ENCODE data around the gene COL9A2. TPM values are rescaled to one million over a fixed set of nuclear protein-coding genes. Genes with fewer than 3 reads are reported as not detected.

COL9A2 gene
- total and polyA plus RNA-seq, 2 experiments from 2014 or later, result 3.4 to 5.9 TPM

DNA sequence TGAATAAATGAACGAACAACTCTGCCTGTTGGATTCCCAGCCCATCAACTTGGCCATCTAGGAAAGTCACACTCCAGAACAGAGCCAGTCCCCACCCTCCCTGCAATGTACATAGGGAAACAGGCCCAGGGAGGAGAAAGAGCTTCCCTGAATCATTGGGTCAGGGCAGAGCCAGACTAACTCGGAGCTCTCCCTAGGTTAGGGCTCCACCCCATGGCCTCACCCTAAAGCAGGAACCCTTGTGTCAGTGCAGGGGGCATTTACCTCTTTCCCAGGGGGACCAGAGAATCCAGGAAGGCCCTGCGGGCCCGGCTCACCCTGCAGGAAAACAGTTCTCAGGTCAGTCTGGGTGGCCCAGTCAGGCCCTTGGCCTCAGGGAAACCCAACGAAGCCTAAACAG is 11.6 kb downstream of the COL9A2 start:
- peak in 1 of 2 donors; percentile 16 for DNase-seq (ENCODE audit: low read depth in 1 of 2, low spot score in 1 of 2)
- TF ChIP-seq, protein P1, sequence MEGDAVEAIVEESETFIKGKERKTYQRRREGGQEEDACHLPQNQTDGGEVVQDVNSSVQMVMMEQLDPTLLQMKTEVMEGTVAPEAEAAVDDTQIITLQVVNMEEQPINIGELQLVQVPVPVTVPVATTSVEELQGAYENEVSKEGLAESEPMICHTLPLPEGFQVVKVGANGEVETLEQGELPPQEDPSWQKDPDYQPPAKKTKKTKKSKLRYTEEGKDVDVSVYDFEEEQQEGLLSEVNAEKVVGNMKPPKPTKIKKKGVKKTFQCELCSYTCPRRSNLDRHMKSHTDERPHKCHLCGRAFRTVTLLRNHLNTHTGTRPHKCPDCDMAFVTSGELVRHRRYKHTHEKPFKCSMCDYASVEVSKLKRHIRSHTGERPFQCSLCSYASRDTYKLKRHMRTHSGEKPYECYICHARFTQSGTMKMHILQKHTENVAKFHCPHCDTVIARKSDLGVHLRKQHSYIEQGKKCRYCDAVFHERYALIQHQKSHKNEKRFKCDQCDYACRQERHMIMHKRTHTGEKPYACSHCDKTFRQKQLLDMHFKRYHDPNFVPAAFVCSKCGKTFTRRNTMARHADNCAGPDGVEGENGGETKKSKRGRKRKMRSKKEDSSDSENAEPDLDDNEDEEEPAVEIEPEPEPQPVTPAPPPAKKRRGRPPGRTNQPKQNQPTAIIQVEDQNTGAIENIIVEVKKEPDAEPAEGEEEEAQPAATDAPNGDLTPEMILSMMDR (IDR thresholded peaks at IDR 0.05; ENCODE audit: low read depth, low read length), result no peak
- Histone ChIP-seq H3K36me3 (no peaks in the 10 kb centered on the region), H3K27me3 (no peaks in the 10 kb centered on the region), H3K27ac (no peak overlapping the region), H3K9me3 (ENCODE audit: low read depth) (no peaks in the 10 kb centered on the region), H3K4me1 (ENCODE audit: low read depth) (no peaks in the 10 kb centered on the region), H3K4me3 (no peak overlapping the region)

DNA sequence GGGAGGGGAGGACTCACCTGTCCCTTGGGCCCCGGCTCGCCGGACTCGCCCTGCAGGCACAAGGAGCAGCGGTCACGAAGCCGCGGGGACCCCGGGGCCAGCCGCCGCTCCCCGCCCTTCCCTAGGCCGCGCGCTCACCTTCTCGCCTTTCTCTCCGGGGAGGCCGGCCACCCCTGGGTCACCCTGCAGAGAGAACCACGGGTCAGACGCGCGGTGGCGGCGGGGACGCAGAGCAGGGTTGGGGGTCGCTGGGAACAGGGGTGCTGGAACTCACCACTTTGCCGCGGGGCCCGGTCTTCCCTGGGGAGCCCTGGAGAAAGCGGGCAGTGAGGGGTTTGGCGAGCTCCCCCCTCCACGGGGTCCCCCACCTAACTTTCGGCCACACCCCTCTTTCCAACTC is 13.3 kb downstream of the COL9A2 start:
- Histone ChIP-seq H3K27ac (no peak overlapping the region), H3K27me3 (no peaks in the 10 kb centered on the region), H3K4me3 (no peak overlapping the region), H3K36me3 (no peaks in the 10 kb centered on the region), H3K4me1 (ENCODE audit: low read depth) (no peaks in the 10 kb centered on the region), H3K9me3 (ENCODE audit: low read depth) (no peaks in the 10 kb centered on the region)
- TF ChIP-seq, protein P1 (IDR thresholded peaks at IDR 0.05; ENCODE audit: low read depth, low read length), result no peak
- no peak for DNase-seq (ENCODE audit: low read depth in 1 of 2, low spot score in 1 of 2)

DNA sequence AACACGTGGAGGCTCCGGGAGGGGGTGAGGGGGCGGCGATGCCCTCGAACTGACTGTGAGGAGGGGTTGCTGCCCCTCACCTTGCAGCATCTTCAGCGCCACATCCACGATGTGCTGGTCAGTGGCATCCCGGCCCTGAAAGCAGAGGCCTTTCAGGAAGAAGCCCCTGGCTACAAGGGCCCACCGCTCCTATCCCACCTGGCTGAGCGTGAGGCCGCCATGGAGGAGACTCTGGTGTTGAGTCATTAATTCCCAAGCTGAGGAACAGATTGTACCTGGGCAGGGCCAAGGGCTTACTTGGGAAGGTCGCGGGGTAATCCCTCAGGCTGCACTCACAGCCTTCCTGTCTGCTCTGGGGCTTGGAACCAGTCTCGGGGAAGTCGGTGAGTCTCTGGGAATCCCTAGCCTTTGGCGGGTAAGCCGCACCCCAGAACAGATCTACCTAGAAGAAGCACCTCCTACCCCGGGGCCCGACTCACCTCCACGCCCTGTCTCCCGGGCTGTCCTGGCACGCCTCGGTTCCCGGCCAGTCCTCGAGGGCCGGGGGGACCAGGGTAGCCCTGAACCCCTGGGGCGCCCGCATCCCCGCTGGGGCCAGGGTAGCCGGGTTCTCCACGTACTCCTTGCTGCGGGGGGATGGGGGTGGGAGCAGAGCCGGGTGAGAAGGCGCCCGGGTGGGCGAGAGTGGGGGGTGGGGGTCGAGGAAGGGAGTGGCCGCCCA is 13.9 kb downstream of the COL9A2 start:
- Histone ChIP-seq H3K27me3 (no peaks in the 10 kb centered on the region), H3K4me1 (ENCODE audit: low read depth) (no peaks in the 10 kb centered on the region), H3K9me3 (ENCODE audit: low read depth) (no peaks in the 10 kb centered on the region), H3K36me3 (no peaks in the 10 kb centered on the region), H3K4me3 (no peak overlapping the region), H3K27ac (no peak overlapping the region)
- TF ChIP-seq, protein P1 (IDR thresholded peaks at IDR 0.05; ENCODE audit: low read depth, low read length), result no peak
- no peak for DNase-seq (ENCODE audit: low read depth in 1 of 2, low spot score in 1 of 2)

DNA sequence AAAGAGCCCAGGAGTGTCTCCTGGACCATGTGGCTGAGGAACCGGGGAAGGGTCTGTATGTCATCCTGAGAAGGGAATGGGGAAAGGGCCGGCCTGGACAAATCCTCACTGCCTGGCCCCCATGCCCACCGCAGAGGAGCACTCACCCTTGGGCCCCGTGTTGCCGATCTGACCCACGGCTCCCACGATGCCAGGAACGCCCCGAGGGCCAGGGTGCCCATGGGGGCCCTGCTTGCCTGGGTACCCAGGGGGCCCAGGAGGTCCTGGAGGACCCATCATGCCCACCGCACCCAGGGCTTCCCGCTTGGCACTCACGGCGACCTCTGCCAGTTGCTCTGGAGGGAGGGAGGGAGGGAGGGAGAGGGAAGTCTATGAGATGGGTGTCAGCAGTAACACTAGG is 14.6 kb downstream of the COL9A2 start:
- Histone ChIP-seq H3K27ac (no peak overlapping the region), H3K36me3 (no peaks in the 10 kb centered on the region), H3K9me3 (ENCODE audit: low read depth) (no peaks in the 10 kb centered on the region), H3K4me1 (ENCODE audit: low read depth) (no peaks in the 10 kb centered on the region), H3K4me3 (no peak overlapping the region), H3K27me3 (no peaks in the 10 kb centered on the region)
- TF ChIP-seq, protein P1 (IDR thresholded peaks at IDR 0.05; ENCODE audit: low read depth, low read length), result no peak
- no peak for DNase-seq (ENCODE audit: low read depth in 1 of 2, low spot score in 1 of 2)

DNA sequence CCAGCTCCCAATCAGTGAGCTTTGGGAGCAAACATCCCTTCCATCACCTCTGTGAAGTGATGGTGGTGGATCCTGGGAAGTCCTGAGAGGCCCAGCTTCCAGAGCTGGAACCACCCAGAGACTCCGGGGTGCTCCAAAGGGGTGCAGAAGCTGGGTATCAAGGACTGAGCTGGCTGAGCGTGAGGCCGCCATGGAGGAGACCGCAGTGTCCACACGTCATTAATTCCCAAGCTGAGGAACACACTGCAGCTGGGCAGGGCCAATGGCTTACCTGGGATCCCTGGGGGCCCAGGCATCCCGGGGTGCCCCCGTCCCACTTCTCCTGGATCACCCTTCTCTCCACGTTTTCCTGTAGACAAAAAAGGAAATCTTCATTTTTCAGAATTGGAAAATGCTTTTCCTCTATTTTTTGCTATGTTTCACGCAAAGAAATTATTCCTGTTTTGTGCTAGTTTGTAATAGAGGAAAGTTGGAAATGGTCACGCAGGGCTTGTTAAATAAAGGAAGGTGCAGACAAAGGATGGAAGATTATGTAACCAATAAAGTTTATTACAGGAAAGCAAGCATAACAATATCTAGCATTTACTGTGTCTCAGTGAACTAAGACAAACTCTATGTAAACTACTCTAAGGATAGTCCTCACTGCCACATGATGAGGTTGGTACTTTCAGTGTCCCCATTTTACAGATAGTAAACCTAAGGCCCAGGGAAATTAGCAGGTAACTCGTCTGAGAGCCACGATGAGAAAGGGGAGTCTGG is 15.4 kb downstream of the COL9A2 start:
- Histone ChIP-seq H3K4me3 (no peak overlapping the region), H3K27ac (no peak overlapping the region), H3K9me3 (ENCODE audit: low read depth) (no peaks in the 10 kb centered on the region), H3K4me1 (ENCODE audit: low read depth) (no peaks in the 10 kb centered on the region), H3K27me3 (no peaks in the 10 kb centered on the region), H3K36me3 (no peaks in the 10 kb centered on the region)
- no peak for DNase-seq (ENCODE audit: low read depth in 1 of 2, low spot score in 1 of 2)
- TF ChIP-seq, protein P1 (IDR thresholded peaks at IDR 0.05; ENCODE audit: low read depth, low read length), result no peak

All from cardiac muscle cell (in vitro differentiated cells and primary cell).